DMS53 treated with DMSO at 0.1 percent for 48 hours (cell line): ENCODE measurements around the gene PEX6.
"Not testable (repeated sequence)": the region's sequence is repeated elsewhere in the genome, so short reads cannot be mapped to it uniquely, and the experiment has no call there.

Experiments
- DNase-seq: peaks from one replicate; lab custom pipeline; 2025; ENCODE audit not compliant: unreplicated experiment; lab: John Stamatoyannopoulos, UW

Gene PEX6

GRCh38 chr6:42968126-42968701 is 10.8 kb downstream of the PEX6 start:
- no peak for DNase-seq

GRCh38 chr6:42967228-42967627 is 11.8 kb downstream of the PEX6 start:
- no peak for DNase-seq

GRCh38 chr6:42966571-42966970 is 12.4 kb downstream of the PEX6 start:
- DNase-seq = no peak

- peak; percentile 47 for DNase-seq
These were observed 15.0 kb downstream of the PEX6 start for GRCh38 chr6:42963855-42964605.

- no peak for DNase-seq
These were observed 15.7 kb downstream of the PEX6 start for GRCh38 chr6:42963179-42963854.

- no peak for DNase-seq
These were observed 16.3 kb downstream of the PEX6 start for GRCh38 chr6:42962502-42963178.

GRCh38 chr6:42962096-42962495 is 16.9 kb downstream of the PEX6 start:
- DNase-seq = no peak

- peak; percentile 14 for DNase-seq
These were observed 17.9 kb downstream of the PEX6 start for GRCh38 chr6:42961020-42961470.

GRCh38 chr6:42960243-42961019 is 18.6 kb downstream of the PEX6 start, which contains the start of gene GNMT:
TSS of gene GNMT (plus strand) at chr6:42960754. CDS start at chr6:42960768, 14 bp downstream.
- DNase-seq = peak; percentile 66

GRCh38 chr6:42959917-42960242 is 19.1 kb downstream of the PEX6 start:
- DNase-seq = no peak

- DNase-seq = no peak
These were observed 20.9 kb downstream of the PEX6 start for GRCh38 chr6:42958125-42958524.

GRCh38 chr6:42954405-42954804 is 24.6 kb downstream of the PEX6 start:
- not testable (repeated sequence) for DNase-seq

GRCh38 chr6:42952389-42952788 is 26.6 kb downstream of the PEX6 start:
- no peak for DNase-seq

- no peak for DNase-seq
These were observed 31.0 kb downstream of the PEX6 start for GRCh38 chr6:42947950-42948349.

GRCh38 chr6:42942444-42942843 is 36.5 kb downstream of the PEX6 start:
- DNase-seq = no peak

- not testable (repeated sequence) for DNase-seq
These were observed 37.6 kb downstream of the PEX6 start for GRCh38 chr6:42941356-42941755.

GRCh38 chr6:42940493-42941045 is 38.4 kb downstream of the PEX6 start:
- DNase-seq = no peak

GRCh38 chr6:42939810-42940167 is 39.2 kb downstream of the PEX6 start:
- no peak for DNase-seq

GRCh38 chr6:42938987-42939809 is 39.8 kb downstream of the PEX6 start:
- no peak for DNase-seq

GRCh38 chr6:42938428-42938796 is 40.6 kb downstream of the PEX6 start:
- DNase-seq = no peak
